ENCODE results near the gene SIPA1L3. TPM values are rescaled to one million over a fixed set of nuclear protein-coding genes. Genes with fewer than 3 reads are reported as not detected.
"Not testable (repeated sequence)": the region's sequence is repeated elsewhere in the genome, so short reads cannot be mapped to it uniquely, and the experiment has no call there.

SIPA1L3 gene
- total RNA-seq, 2 donors from 2014 or later, result 29.5 to 32.2 TPM

DNA sequence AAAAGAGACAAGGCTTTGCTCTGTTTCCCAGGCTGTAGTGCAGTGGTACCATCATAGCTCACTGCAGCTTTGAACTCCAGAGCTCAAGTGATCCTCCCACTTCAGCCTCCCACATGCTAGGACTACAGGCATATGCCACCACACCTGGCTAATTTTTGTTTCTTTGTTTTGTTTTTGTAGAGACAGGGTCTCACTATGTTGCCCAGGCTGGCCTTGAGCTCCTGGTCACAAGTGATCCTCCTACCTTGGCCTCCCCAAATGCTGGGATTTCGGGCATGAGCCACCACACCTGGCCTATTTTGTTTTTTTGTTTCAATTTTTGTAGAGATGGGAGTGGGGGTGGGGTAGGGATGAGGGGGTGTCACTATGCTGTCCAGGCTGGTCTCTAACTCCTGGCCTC is 7.6 kb upstream of the SIPA1L3 start:
- H3K36me3 Mint-ChIP-seq (ENCODE audit: low read depth), result no peaks in the 10 kb centered on the region
- no peak overlapping the region for H3K4me3 Mint-ChIP-seq
- H3K4me1 Mint-ChIP-seq, result peaks cover 2% of the 10 kb centered on the region
- H3K27me3 Mint-ChIP-seq, result no peaks in the 10 kb centered on the region
- ATAC-seq (no peak), DNase-seq (no peak)
- no peaks in the 10 kb centered on the region for H3K9me3 ChIP-seq (ENCODE audit: control insufficient read depth, low read length, poor library complexity, severe bottlenecking)
- no peak overlapping the region for H3K27ac Mint-ChIP-seq

DNA sequence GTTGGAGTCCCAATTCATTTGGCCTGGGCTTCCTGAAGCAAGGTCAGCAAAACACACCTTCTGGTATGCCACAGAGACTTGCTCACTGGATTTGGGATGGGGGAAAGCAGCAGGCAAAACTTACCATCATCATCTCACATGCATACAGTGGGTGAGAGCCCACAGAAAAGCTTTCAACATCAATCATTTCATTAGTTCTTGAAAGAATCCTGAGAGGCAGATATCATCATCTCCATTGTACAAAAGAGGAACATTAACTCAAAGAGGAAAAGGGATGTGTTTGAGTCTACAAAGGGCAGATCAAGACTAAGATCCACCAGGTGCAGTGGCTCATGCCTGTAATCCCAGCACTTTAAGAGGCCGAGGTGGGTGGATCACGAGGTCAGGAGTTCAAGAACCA is 7.0 kb upstream of the SIPA1L3 start:
- no peak for ATAC-seq
- Mint-ChIP-seq H3K36me3 (ENCODE audit: low read depth) (no peaks in the 10 kb centered on the region), H3K4me3 (no peak overlapping the region)

GRCh38 chr19:37902668-37903067 is 4.3 kb upstream of the SIPA1L3 start:
- H3K27me3 Mint-ChIP-seq, result no peaks in the 10 kb centered on the region
- H3K4me1 Mint-ChIP-seq, result peaks cover 5% of the 10 kb centered on the region
- H3K36me3 Mint-ChIP-seq (ENCODE audit: low read depth), result no peaks in the 10 kb centered on the region
- H3K9me3 ChIP-seq (ENCODE audit: control insufficient read depth, low read length, poor library complexity, severe bottlenecking), result no peaks in the 10 kb centered on the region
- DNase-seq (peak; percentile 56 to 72 (median 58)), ATAC-seq (peak; percentile 27)
- H3K4me3 Mint-ChIP-seq, result no peak overlapping the region
- peak overlapping the region; percentile 62 for H3K27ac Mint-ChIP-seq

More for the DNA sequence above, 7.0 kb upstream of the SIPA1L3 start:
- H3K27me3 Mint-ChIP-seq, result no peaks in the 10 kb centered on the region
- no peak overlapping the region for H3K27ac Mint-ChIP-seq
- H3K9me3 ChIP-seq (ENCODE audit: control insufficient read depth, low read length, poor library complexity, severe bottlenecking), result no peaks in the 10 kb centered on the region
- no peak for DNase-seq
- peaks cover 2% of the 10 kb centered on the region for H3K4me1 Mint-ChIP-seq

GRCh38 chr19:37903096-37903495 is 3.9 kb upstream of the SIPA1L3 start:
- H3K27ac Mint-ChIP-seq, result peak overlapping the region; percentile 62

GRCh38 chr19:37905946-37906868 is 801 bp upstream of the SIPA1L3 start, which contains the start of gene WDR87:
TSS of gene WDR87 (minus strand) at chr19:37906594. CDS start at chr19:37898239, 8,355 bp downstream.
- Mint-ChIP-seq H3K4me3 (peak within 1 kb of the TSS; percentile 93), H3K27me3 (no peaks in the 10 kb centered on the region), H3K36me3 (ENCODE audit: low read depth) (no peaks in the 10 kb centered on the region), H3K27ac (peak within 1 kb of the TSS; percentile 70), H3K4me1 (peaks cover 22% of the 10 kb centered on the region)
- no peaks in the 10 kb centered on the region for H3K9me3 ChIP-seq (ENCODE audit: control insufficient read depth, low read length, poor library complexity, severe bottlenecking)
- DNase-seq (peak; percentile 16 to 47 (median 38)), ATAC-seq (peak; percentile 24)

More at GRCh38 chr19:37903096-37903495, 3.9 kb upstream of the SIPA1L3 start:
- Mint-ChIP-seq H3K27me3 (no peaks in the 10 kb centered on the region), H3K4me1 (peaks cover 8% of the 10 kb centered on the region), H3K36me3 (ENCODE audit: low read depth) (no peaks in the 10 kb centered on the region), H3K4me3 (no peak overlapping the region)
- ATAC-seq (no peak), DNase-seq (no peak)
- H3K9me3 ChIP-seq (ENCODE audit: control insufficient read depth, low read length, poor library complexity, severe bottlenecking), result no peaks in the 10 kb centered on the region

GRCh38 chr19:37907735-37908455 is 887 bp downstream of the SIPA1L3 start:
- Mint-ChIP-seq H3K27me3 (no peaks in the 10 kb centered on the region), H3K4me3 (peak overlapping the region; percentile 91), H3K4me1 (peaks cover 24% of the 10 kb centered on the region), H3K36me3 (ENCODE audit: low read depth) (no peaks in the 10 kb centered on the region), H3K27ac (peak overlapping the region; percentile 19)
- ATAC-seq (no peak), DNase-seq (no peak)
- H3K9me3 ChIP-seq (ENCODE audit: control insufficient read depth, low read length, poor library complexity, severe bottlenecking), result no peaks in the 10 kb centered on the region

GRCh38 chr19:37909661-37910199 is 2.7 kb downstream of the SIPA1L3 start:
- DNase-seq (no peak), ATAC-seq (no peak)
- Mint-ChIP-seq H3K27ac (no peak overlapping the region), H3K4me3 (no peak overlapping the region), H3K4me1 (peaks cover 26% of the 10 kb centered on the region), H3K27me3 (no peaks in the 10 kb centered on the region), H3K36me3 (ENCODE audit: low read depth) (no peaks in the 10 kb centered on the region)
- H3K9me3 ChIP-seq (ENCODE audit: control insufficient read depth, low read length, poor library complexity, severe bottlenecking), result no peaks in the 10 kb centered on the region

DNA sequence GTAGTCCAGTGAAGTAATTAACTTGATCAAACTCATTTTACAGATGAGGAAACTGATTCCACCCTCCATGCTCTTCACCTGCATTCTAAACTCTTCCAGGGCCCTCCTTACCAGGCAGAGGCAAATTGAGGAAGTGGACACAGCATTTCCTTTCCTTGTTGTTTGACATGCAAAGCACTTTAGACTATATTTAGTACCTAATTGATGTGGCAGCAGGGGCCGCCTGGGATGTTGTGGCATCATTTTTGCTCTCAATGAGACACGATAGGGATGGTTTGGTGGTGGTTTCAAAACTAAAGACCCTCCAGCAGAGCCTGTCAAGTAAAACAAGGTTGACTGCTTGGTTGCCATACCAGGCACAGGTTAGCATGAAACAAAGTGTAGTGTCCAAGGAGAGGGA is 7.9 kb downstream of the SIPA1L3 start:
- Mint-ChIP-seq H3K4me3 (no peak overlapping the region), H3K27ac (no peak overlapping the region)
- DNase-seq, result no peak

GRCh38 chr19:37920591-37921450 is 13.8 kb downstream of the SIPA1L3 start:
- Mint-ChIP-seq H3K4me3 (no peak overlapping the region), H3K4me1 (peaks cover 7% of the 10 kb centered on the region), H3K27ac (no peak overlapping the region), H3K36me3 (ENCODE audit: low read depth) (peaks cover 4% of the 10 kb centered on the region), H3K27me3 (no peaks in the 10 kb centered on the region)
- no peak for DNase-seq
- no peaks in the 10 kb centered on the region for H3K9me3 ChIP-seq (ENCODE audit: control insufficient read depth, low read length, poor library complexity, severe bottlenecking)
- no peak for ATAC-seq

More for the DNA sequence above, 7.9 kb downstream of the SIPA1L3 start:
- peaks cover 14% of the 10 kb centered on the region for H3K4me1 Mint-ChIP-seq
- ATAC-seq, result peak; percentile 40
- H3K27me3 Mint-ChIP-seq, result no peaks in the 10 kb centered on the region
- no peaks in the 10 kb centered on the region for H3K9me3 ChIP-seq (ENCODE audit: control insufficient read depth, low read length, poor library complexity, severe bottlenecking)
- H3K36me3 Mint-ChIP-seq (ENCODE audit: low read depth), result no peaks in the 10 kb centered on the region

GRCh38 chr19:37924573-37924972 is 17.6 kb downstream of the SIPA1L3 start:
- H3K4me3 Mint-ChIP-seq; H3K9me3 ChIP-seq (ENCODE audit: control insufficient read depth, low read length, poor library complexity, severe bottlenecking); H3K27me3 Mint-ChIP-seq; H3K27ac Mint-ChIP-seq; DNase-seq; H3K36me3 Mint-ChIP-seq (ENCODE audit: low read depth); ATAC-seq; H3K4me1 Mint-ChIP-seq: not testable (repeated sequence)

- no peaks in the 10 kb centered on the region for H3K27me3 Mint-ChIP-seq
- no peak overlapping the region for H3K27ac Mint-ChIP-seq
- no peak overlapping the region for H3K4me3 Mint-ChIP-seq
Measured at GRCh38 chr19:37925212-37925611, 18.2 kb downstream of the SIPA1L3 start.

GRCh38 chr19:37926255-37926654 is 19.2 kb downstream of the SIPA1L3 start:
- Mint-ChIP-seq H3K27me3 (no peaks in the 10 kb centered on the region), H3K4me1 (peaks cover 11% of the 10 kb centered on the region), H3K4me3 (no peak overlapping the region), H3K36me3 (ENCODE audit: low read depth) (peaks cover 4% of the 10 kb centered on the region), H3K27ac (no peak overlapping the region)
- no peaks in the 10 kb centered on the region for H3K9me3 ChIP-seq (ENCODE audit: control insufficient read depth, low read length, poor library complexity, severe bottlenecking)
- ATAC-seq, result no peak
- DNase-seq, result no peak

More at GRCh38 chr19:37925212-37925611, 18.2 kb downstream of the SIPA1L3 start:
- no peak for DNase-seq
- no peak for ATAC-seq
- no peaks in the 10 kb centered on the region for H3K9me3 ChIP-seq (ENCODE audit: control insufficient read depth, low read length, poor library complexity, severe bottlenecking)
- Mint-ChIP-seq H3K4me1 (peaks cover 8% of the 10 kb centered on the region), H3K36me3 (ENCODE audit: low read depth) (peaks cover 4% of the 10 kb centered on the region)

All from T-helper 17 cell (primary cell).